Karpas-422 (cell line): Measurements from ENCODE around the gene STARD10. TPM values are rescaled to one million over a fixed set of nuclear protein-coding genes. Genes with fewer than 3 reads are reported as not detected.

Source experiments
- DNase-seq: peaks from one replicate; pipeline ENCODE4 v3.0.0-alpha.2; 2015
- H2AFZ ChIP-seq: fragments of 200-600 bp; sonication (generic); 2 replicates; pipeline ENCODE4 v1.6.1; 2014; ENCODE audit warnings: antibody characterized with exemption, low read length, mixed read lengths
- H3K27ac ChIP-seq: fragments of 200-600 bp; sonication (generic); 2 replicates; pipeline ENCODE4 v1.5.1; 2014; ENCODE audit warnings: mild to moderate bottlenecking, low read length, moderate library complexity
- H3K27me3 ChIP-seq: fragments of 200-600 bp; sonication (generic); 2 replicates; pipeline ENCODE4 v1.6.1; 2014; ENCODE audit warnings: low read length, mixed read lengths
- H3K36me3 ChIP-seq: fragments of 200-600 bp; sonication (generic); 2 replicates; pipeline ENCODE4 v1.6.1; 2014; ENCODE audit warnings: low read length, mixed read lengths; ENCODE audit not compliant: insufficient read depth
- H3K4me1 ChIP-seq: fragments of 200-600 bp; sonication (generic); 2 replicates; pipeline ENCODE4 v1.6.1; 2014; ENCODE audit warnings: mild to moderate bottlenecking, low read length, mixed read lengths
- H3K4me2 ChIP-seq: fragments of 200-600 bp; sonication (generic); 2 replicates; pipeline ENCODE4 v1.6.1; 2014; ENCODE audit warnings: low read length, low read depth, mild to moderate bottlenecking; ENCODE audit not compliant: poor library complexity, severe bottlenecking
- H3K4me3 ChIP-seq: fragments of 200-600 bp; sonication (generic); 2 replicates; pipeline ENCODE4 v1.5.1; 2014; ENCODE audit warnings: mild to moderate bottlenecking, antibody characterized with exemption, low read length, mixed read lengths
- H3K79me2 ChIP-seq: fragments of 200-600 bp; sonication (generic); 2 replicates; pipeline ENCODE4 v1.6.1; 2014; ENCODE audit warnings: mild to moderate bottlenecking, low read length, mixed read lengths
- H3K9ac ChIP-seq: fragments of 200-600 bp; sonication (generic); 2 replicates; pipeline ENCODE4 v1.6.0; 2014; ENCODE audit warnings: low read length
- H3K9me2 ChIP-seq: fragments of 200-600 bp; sonication (generic), shearing (Covaris generic); replicated peaks from 2 replicates; pipeline ENCODE4 v1.6.0; 2014; ENCODE audit warnings: mild to moderate bottlenecking, low read length, moderate library complexity; ENCODE audit not compliant: insufficient read depth
- H3K9me3 ChIP-seq: fragments of 300-700, 200-600 bp; sonication (generic); 2 replicates; pipeline ENCODE4 v1.6.1; 2014; ENCODE audit warnings: low read length, mixed read lengths
- H4K20me1 ChIP-seq: fragments of 200-600 bp; sonication (generic); 2 replicates; pipeline ENCODE4 v1.6.1; 2014; ENCODE audit warnings: mild to moderate bottlenecking, antibody characterized with exemption, low read length, low read depth; ENCODE audit not compliant: insufficient read depth
- total RNA-seq: library from RNA; depleted of rRNA; stranded (reverse); fragments of >200 nt; shearing (Covaris generic); gene quantifications from 2 replicates; pipeline ENCODE4 v1.2.3, GENCODE V29; 2014; ENCODE audit warnings: low replicate concordance

The STARD10 gene
- total RNA-seq, 1 experiment from 2014 or later: 4.7 TPM

- Histone ChIP-seq H3K4me1 (peaks cover 28% of the 10 kb centered on the region), H3K27ac (peak overlapping the region; percentile 67), H3K27me3 (no peaks in the 10 kb centered on the region), H4K20me1 (no peaks in the 10 kb centered on the region), H3K9ac (peak overlapping the region; percentile 70), H3K4me2 (peak overlapping the region; percentile 75), H3K9me2 (no peaks in the 10 kb centered on the region), H2AFZ (no peak overlapping the region), H3K9me3 (no peaks in the 10 kb centered on the region), H3K79me2 (no peaks in the 10 kb centered on the region), H3K36me3 (no peaks in the 10 kb centered on the region), H3K4me3 (peak overlapping the region; percentile 65)
- peak; percentile 94 for DNase-seq
These were observed 28.3 kb upstream of the STARD10 start for GRCh38 chr11:72821920-72822799.

- no peak for DNase-seq
- no peak overlapping the region for H3K27ac ChIP-seq
- H3K4me2 ChIP-seq: peak overlapping the region; percentile 58
- H3K79me2 ChIP-seq: no peaks in the 10 kb centered on the region
- no peaks in the 10 kb centered on the region for H3K36me3 ChIP-seq
- H3K9me3 ChIP-seq: no peaks in the 10 kb centered on the region
- H3K4me3 ChIP-seq: peak overlapping the region; percentile 50; the same call in 1 of the 2 replicates
- peaks cover 31% of the 10 kb centered on the region for H3K4me1 ChIP-seq
- no peak overlapping the region for H2AFZ ChIP-seq
- H3K9ac ChIP-seq: peak overlapping the region; percentile 70
- H3K9me2 ChIP-seq: no peaks in the 10 kb centered on the region
- H4K20me1 ChIP-seq: no peaks in the 10 kb centered on the region
- no peaks in the 10 kb centered on the region for H3K27me3 ChIP-seq
These were observed 27.5 kb upstream of the STARD10 start for GRCh38 chr11:72821221-72821919.

GRCh38 chr11:72820439-72821139 lies 26.7 kb upstream of the STARD10 start:
- no peaks in the 10 kb centered on the region for H4K20me1 ChIP-seq
- H3K9me2 ChIP-seq: no peaks in the 10 kb centered on the region
- H3K27me3 ChIP-seq: no peaks in the 10 kb centered on the region
- H3K4me2 ChIP-seq: no peak overlapping the region
- H3K4me3 ChIP-seq: no peak overlapping the region
- no peaks in the 10 kb centered on the region for H3K79me2 ChIP-seq
- H3K4me1 ChIP-seq: peaks cover 39% of the 10 kb centered on the region
- H3K27ac ChIP-seq: no peak overlapping the region
- no peaks in the 10 kb centered on the region for H3K36me3 ChIP-seq
- H3K9ac ChIP-seq: no peak overlapping the region
- no peak overlapping the region for H2AFZ ChIP-seq
- no peaks in the 10 kb centered on the region for H3K9me3 ChIP-seq
- DNase-seq: no peak

- Histone ChIP-seq H4K20me1 (no peaks in the 10 kb centered on the region), H3K4me3 (no peak overlapping the region), H3K27ac (no peak overlapping the region), H3K9me2 (no peaks in the 10 kb centered on the region), H3K9me3 (no peaks in the 10 kb centered on the region), H3K4me1 (peaks cover 44% of the 10 kb centered on the region), H3K36me3 (no peaks in the 10 kb centered on the region), H3K9ac (no peak overlapping the region), H3K4me2 (no peak overlapping the region), H3K27me3 (no peaks in the 10 kb centered on the region), H3K79me2 (no peaks in the 10 kb centered on the region), H2AFZ (no peak overlapping the region)
- DNase-seq: no peak
These were observed 25.1 kb upstream of the STARD10 start for GRCh38 chr11:72818971-72819370.

- H3K4me1 ChIP-seq: peaks cover 43% of the 10 kb centered on the region
- no peak overlapping the region for H3K4me2 ChIP-seq
- H3K79me2 ChIP-seq: no peaks in the 10 kb centered on the region
- H3K9me2 ChIP-seq: no peaks in the 10 kb centered on the region
- DNase-seq: no peak
- H3K9me3 ChIP-seq: no peaks in the 10 kb centered on the region
- H2AFZ ChIP-seq: no peak overlapping the region
- no peaks in the 10 kb centered on the region for H3K27me3 ChIP-seq
- no peak overlapping the region for H3K4me3 ChIP-seq
- H3K36me3 ChIP-seq: no peaks in the 10 kb centered on the region
- H4K20me1 ChIP-seq: no peaks in the 10 kb centered on the region
- no peak overlapping the region; the same call in 1 of the 2 replicates for H3K27ac ChIP-seq
- no peak overlapping the region for H3K9ac ChIP-seq
These were observed 24.1 kb upstream of the STARD10 start for GRCh38 chr11:72817966-72818365.

- H4K20me1 ChIP-seq: no peaks in the 10 kb centered on the region
- peak overlapping the region; percentile 85 for H3K9ac ChIP-seq
- no peak overlapping the region for H2AFZ ChIP-seq
- H3K27me3 ChIP-seq: no peaks in the 10 kb centered on the region
- no peaks in the 10 kb centered on the region for H3K9me2 ChIP-seq
- DNase-seq: peak; percentile 59
- peak overlapping the region; percentile 95 for H3K4me2 ChIP-seq
- peak overlapping the region; percentile 80 for H3K27ac ChIP-seq
- H3K9me3 ChIP-seq: no peaks in the 10 kb centered on the region
- peak overlapping the region; percentile 23; the same call in 1 of the 2 replicates for H3K4me3 ChIP-seq
- peaks cover 42% of the 10 kb centered on the region for H3K4me1 ChIP-seq
- H3K79me2 ChIP-seq: peaks cover 3% of the 10 kb centered on the region; the same call in 1 of the 2 replicates
- H3K36me3 ChIP-seq: no peaks in the 10 kb centered on the region
These were observed 22.6 kb upstream of the STARD10 start for GRCh38 chr11:72816404-72816990.

GRCh38 chr11:72815110-72815618 lies 21.3 kb upstream of the STARD10 start:
- no peak for DNase-seq
- peak overlapping the region; percentile 85 for H3K9ac ChIP-seq
- peaks cover 3% of the 10 kb centered on the region; the same call in 1 of the 2 replicates for H3K79me2 ChIP-seq
- H3K27ac ChIP-seq: peak overlapping the region; percentile 80
- H3K4me2 ChIP-seq: peak overlapping the region; percentile 95
- H3K27me3 ChIP-seq: no peaks in the 10 kb centered on the region
- H3K9me3 ChIP-seq: no peaks in the 10 kb centered on the region
- H3K36me3 ChIP-seq: no peaks in the 10 kb centered on the region
- peak overlapping the region; percentile 63; the same call in 1 of the 2 replicates for H2AFZ ChIP-seq
- peak overlapping the region; percentile 87 for H3K4me3 ChIP-seq
- peaks cover 41% of the 10 kb centered on the region for H3K4me1 ChIP-seq
- H4K20me1 ChIP-seq: no peaks in the 10 kb centered on the region
- no peaks in the 10 kb centered on the region for H3K9me2 ChIP-seq
